Measurements from ENCODE around the gene REPIN1. TPM values are rescaled to one million over a fixed set of nuclear protein-coding genes. Genes with fewer than 3 reads are reported as not detected.
A peak's percentile ranks its signal among the peaks of the same experiment; 100 is the strongest.

The REPIN1 gene
- total and polyA plus RNA-seq, 2 donors from 2014 or later, result 53.7 to 95.8 TPM

DNA sequence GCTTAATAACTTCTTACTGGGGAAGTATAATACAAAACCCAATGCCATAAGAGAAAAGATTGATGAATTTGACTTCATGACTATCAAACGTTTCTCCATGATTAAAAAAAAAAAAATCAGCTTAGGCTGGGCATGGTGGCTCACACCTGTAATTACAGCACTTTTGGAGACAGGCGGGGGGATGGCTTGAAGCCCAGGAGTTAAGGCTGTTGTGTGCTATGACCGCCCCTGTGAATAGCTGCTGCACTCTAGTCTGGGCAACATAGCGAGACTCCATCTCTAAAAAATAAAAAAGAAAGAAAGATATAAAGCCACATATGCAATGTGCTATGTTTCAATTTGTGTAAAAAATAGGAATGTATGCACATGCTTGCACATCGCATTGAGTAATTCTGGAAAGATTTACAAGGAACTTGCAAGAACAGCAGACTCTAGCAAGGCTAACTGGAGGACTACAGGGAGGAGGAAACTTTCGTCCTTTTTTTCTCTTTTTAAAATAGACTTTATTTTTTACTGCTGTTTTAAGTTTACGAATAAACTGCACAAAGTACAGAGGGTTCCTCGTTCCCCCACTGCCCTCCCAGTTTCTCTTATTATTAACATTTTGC, 16.9 kb upstream of the REPIN1 start:
- Histone ChIP-seq H3K9ac (ENCODE audit: low read length in 3 of 3) (no peak overlapping the region), H3K27ac (ENCODE audit: low read depth in 2 of 2, low read length in 2 of 2) (no peak overlapping the region), H3K27me3 (ENCODE audit: control insufficient read depth, insufficient read depth, low read length) (no peaks in the 10 kb centered on the region), H3K9me3 (ENCODE audit: control insufficient read depth in 2 of 3, insufficient read depth in 1 of 3, low read length in 3 of 3) (no peaks in the 10 kb centered on the region), H3K36me3 (ENCODE audit: control insufficient read depth in 2 of 3, insufficient read depth in 3 of 3, low read length in 3 of 3) (no peaks in the 10 kb centered on the region), H3K4me1 (ENCODE audit: control insufficient read depth in 2 of 3, insufficient read depth in 2 of 3, low read depth in 1 of 3, low read length in 3 of 3) (no peaks in the 10 kb centered on the region), H3K4me3 (ENCODE audit: low read length in 3 of 3) (no peak overlapping the region)
- no peak for DNase-seq
- intact Hi-C loops (cut with DNase I), result no loop called here
- FAIRE-seq, result no peak
- TF ChIP-seq CTCF (IDR thresholded peaks at IDR 0.05; ENCODE audit: borderline replicate concordance, extremely low read depth, insufficient read depth), result no peak

- H3K4me3 ChIP-seq (ENCODE audit: low read length in 3 of 3), result no peak overlapping the region
- H3K36me3 ChIP-seq (ENCODE audit: control insufficient read depth in 2 of 3, insufficient read depth in 3 of 3, low read length in 3 of 3), result no peaks in the 10 kb centered on the region
- FAIRE-seq (no peak), DNase-seq (no peak)
- H3K27me3 ChIP-seq (ENCODE audit: control insufficient read depth, insufficient read depth, low read length), result no peaks in the 10 kb centered on the region
- intact Hi-C loops (cut with DNase I), result no loop called here
- no peaks in the 10 kb centered on the region for H3K4me1 ChIP-seq (ENCODE audit: control insufficient read depth in 2 of 3, insufficient read depth in 2 of 3, low read depth in 1 of 3, low read length in 3 of 3)
- H3K27ac ChIP-seq (ENCODE audit: low read depth in 2 of 2, low read length in 2 of 2), result no peak overlapping the region
- H3K9me3 ChIP-seq (ENCODE audit: control insufficient read depth in 2 of 3, insufficient read depth in 1 of 3, low read length in 3 of 3), result no peaks in the 10 kb centered on the region
- no peak for TF ChIP-seq CTCF (IDR thresholded peaks at IDR 0.05; ENCODE audit: borderline replicate concordance, extremely low read depth, insufficient read depth)
- no peak overlapping the region for H3K9ac ChIP-seq (ENCODE audit: low read length in 3 of 3)
These were observed 13.0 kb upstream of the REPIN1 start for GRCh38 chr7:150355666-150356059.

DNA sequence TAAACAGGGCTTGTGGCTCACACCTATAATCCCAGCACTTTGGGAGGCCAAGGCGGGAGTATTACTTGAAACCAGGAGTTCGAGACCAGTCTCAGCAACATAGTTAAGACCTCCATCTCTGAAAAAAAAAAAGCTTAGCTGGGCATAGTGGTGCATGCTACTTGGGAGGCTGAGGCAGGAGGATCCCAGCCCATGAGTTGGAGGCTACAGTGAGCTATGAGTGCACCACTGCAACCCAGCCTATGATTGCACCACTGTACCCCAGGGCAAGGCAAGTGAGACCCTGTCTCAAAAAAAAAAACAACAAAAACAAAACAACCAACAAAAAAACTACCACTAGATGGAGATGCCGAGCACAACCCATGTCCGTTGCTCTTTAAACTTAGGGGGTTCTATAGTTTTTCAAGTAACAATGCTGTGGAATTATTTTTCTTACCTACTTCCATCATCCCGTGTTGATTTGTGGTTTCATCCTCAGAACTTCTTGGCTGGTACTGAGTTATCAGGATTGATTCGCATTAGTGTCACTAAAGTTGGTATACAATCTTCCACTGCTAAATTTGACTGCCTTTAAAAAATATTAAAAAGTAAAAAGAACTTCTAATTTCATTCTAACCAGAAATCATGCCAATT, 12.2 kb upstream of the REPIN1 start:
- Histone ChIP-seq H3K36me3 (ENCODE audit: control insufficient read depth in 2 of 3, insufficient read depth in 3 of 3, low read length in 3 of 3) (no peaks in the 10 kb centered on the region), H3K4me1 (ENCODE audit: control insufficient read depth in 2 of 3, insufficient read depth in 2 of 3, low read depth in 1 of 3, low read length in 3 of 3) (no peaks in the 10 kb centered on the region), H3K4me3 (ENCODE audit: low read length in 3 of 3) (no peak overlapping the region), H3K9me3 (ENCODE audit: control insufficient read depth in 2 of 3, insufficient read depth in 1 of 3, low read length in 3 of 3) (no peaks in the 10 kb centered on the region), H3K27me3 (ENCODE audit: control insufficient read depth, insufficient read depth, low read length) (no peaks in the 10 kb centered on the region), H3K27ac (ENCODE audit: low read depth in 2 of 2, low read length in 2 of 2) (no peak overlapping the region), H3K9ac (ENCODE audit: low read length in 3 of 3) (no peak overlapping the region)
- intact Hi-C loops (cut with DNase I), result no loop called here
- FAIRE-seq, result no peak
- TF ChIP-seq CTCF (IDR thresholded peaks at IDR 0.05; ENCODE audit: borderline replicate concordance, extremely low read depth, insufficient read depth), result peak; percentile 55
- DNase-seq, result peak in 2 of 5 donors; percentile 61 to 79
